HG02973 (cell line): ENCODE measurements around the gene SMARCC2.
"Not testable (repeated sequence)": the region's sequence is repeated elsewhere in the genome, so short reads cannot be mapped to it uniquely, and the experiment has no call there.

Source experiments
- ATAC-seq: cut with Tn5 transposase; IDR thresholded peaks from one replicate; pipeline ENCODE4 v1.9.1; 2021; ENCODE audit warnings: moderate library complexity; ENCODE audit not compliant: unreplicated experiment

The SMARCC2 gene

DNA sequence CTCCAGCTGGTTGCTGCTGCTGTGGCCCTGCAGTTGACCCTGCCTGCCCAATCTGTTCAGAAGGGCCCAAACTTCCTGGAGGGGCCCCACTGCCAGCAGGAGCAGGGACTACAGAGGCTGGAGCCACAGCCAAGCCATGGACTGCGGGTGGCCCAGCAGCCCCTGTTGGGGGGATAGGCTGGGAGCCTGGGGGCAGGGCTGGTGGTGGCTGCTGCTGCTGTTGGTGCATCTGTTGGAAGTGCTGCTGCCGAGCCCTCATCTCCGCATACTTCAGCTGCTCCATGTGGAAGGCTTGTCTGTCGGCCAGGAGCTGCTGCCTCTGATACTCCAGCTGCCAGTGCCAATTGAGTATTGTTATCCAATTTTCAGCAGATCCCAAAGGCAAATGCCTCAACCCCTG lies 23.9 kb downstream of the SMARCC2 start:
- no peak for ATAC-seq

DNA sequence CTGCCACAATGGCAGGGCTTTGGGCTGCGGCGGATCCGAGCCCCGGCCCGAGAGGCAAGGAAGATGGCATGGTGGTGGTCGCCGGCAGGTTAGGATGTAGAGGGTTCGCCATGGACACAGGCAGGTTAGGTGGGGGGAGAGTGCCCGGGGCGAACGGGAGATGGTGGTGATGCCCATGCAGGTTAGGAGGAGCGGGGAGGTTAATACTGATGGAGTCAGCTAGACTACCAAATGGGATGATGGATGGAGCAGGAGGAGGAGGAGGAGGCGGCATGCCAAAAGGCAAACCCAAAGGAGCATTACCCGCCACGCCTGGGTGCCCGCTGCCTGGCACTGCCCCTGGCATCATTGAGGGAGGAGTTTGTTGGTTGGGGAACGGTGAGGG lies 24.9 kb downstream of the SMARCC2 start:
- ATAC-seq = no peak

DNA sequence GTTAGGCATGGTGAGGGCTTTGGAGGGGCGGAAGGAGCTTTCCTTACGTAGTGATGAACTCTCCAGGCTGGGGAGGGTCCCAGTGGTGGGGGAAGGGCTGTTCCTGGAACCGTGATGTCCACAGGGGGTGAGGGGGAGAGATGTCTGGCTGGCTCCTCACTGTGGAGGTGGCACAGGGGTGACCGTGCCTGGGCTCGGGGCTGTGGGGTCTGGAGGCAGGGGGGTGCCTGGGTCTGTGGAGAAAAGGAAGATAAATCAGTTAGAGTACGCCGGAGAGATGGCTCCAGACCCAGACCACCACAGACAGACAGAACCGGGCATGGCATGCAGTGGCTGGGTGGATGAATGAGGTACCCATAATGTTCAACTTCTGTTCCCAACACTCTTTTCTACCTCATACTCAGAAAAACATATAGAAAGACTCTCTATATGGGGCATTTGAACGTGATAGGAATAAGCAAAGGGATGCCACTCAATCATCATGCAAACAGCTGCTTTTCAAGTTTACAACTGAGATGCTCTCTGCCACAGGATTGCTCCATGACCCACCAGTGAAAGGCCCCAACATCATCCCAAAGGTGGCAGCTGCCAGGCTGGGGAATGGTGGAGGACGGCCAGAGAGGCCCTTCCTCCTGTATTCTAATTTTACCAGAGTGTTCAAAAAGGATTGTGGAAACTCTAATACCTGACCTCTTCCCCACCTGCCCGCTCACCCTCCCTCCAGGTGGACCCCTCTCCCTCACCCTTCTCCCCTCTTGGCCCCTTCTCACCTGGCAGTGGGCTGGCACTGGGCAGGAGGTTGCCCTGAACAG lies 25.5 kb downstream of the SMARCC2 start:
- no peak for ATAC-seq

DNA sequence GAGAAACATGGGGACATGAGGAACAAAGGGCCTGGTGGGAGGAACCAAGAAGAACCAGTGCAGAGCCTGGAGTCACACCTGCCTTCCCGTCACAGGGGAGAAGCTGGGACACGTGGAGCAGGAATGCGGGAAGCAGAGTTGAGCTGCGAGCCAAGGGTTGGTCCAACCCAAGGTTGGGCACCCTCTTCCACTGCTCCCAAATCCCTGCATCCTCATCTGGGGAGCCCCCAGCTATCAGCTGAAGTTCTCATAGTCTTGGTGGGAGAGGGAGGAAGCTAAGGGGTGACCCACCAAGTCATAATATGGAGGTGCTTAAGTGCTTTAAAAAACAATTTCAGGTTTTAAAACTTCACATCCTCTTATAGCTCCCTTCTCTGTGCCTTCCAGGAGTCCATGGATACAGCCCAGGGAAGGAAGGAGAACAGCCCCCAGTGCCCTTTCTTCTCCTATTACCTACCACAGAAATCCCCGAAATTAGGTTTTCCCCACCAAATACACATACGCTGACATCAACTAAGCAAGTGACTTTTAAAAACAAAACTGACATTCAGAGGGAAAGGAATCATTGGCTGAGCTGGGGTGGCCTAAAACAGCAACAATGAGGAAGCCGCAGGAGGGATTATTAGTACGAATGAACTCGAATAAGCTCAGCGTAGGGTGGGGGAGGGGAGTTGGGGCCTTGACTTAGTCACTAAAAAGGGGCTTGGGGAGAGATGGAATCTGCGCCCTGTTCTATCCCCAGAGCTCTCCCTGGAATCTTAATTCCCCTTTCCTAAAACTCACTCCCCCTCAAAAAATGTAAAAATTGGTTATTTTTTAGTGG lies 26.6 kb downstream of the SMARCC2 start:
- no peak for ATAC-seq

DNA sequence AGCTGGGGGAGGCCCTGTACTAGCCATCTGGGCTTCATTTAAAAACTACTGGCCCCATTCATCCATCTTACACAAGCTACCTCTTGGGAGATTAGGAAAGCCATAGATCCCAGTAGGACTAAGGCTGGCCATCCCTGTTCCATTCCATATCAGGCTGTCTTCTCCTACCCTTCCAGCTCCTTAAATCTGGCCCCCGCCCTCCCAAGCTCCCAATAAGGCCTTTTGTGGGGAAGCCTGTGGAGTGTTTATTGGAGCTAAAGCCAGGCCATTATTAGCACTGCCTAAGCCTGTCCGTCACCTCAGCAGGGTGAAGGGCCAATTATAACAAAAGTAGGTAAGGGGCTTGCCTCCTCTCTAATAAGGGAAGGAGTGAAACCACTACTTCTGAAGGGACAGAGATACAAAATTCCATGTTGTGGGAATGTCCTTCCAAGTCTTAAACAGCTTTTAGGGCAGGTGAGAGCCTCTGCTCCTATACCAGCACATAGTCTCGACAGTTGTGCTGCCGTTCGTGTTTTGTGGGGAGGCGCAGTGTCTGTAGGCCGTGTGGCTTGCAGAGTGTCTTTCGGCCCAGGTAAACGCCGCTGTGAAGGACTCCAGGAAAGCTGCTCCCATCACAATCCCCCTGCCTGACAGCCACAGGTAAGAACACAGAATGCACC lies 27.5 kb downstream of the SMARCC2 start:
- ATAC-seq = no peak

DNA sequence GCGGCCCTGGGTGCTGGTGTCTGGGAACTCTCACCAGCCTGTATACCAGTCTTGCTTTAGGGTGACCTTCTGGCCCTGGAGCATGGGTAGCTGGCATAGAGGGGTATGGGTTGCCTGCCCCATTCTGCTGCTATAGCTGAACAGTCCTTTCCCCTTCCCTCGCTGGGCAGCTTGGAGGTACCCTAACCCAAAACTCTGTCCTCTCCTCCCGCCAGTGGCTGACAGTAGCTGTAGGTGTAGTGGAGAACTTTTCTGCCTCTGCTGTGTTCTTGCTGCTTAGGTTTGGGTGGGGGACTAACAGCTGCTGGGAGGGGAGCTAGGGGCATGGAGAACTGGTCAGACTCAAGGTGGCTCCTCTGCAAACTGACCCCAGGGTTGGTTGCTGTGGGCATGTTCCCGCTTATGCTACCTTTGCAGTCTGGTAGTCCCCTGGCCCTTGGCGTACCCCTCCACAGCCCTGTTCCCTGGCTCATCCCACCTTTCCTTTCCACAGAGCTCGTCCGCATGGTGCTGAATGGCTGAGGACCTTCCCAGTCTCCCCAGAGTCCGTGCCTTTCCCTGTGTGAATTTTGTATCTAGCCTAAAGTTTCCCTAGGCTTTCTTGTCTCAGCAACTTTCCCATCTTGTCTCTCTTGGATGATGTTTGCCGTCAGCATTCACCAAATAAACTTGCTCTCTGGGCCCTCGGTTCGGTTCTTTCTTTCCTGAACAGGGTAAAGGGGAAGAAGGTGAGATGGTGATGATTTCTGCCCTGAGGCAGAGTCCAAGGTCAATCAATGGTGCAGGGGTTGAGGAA lies 28.2 kb downstream of the SMARCC2 start:
- no peak for ATAC-seq

DNA sequence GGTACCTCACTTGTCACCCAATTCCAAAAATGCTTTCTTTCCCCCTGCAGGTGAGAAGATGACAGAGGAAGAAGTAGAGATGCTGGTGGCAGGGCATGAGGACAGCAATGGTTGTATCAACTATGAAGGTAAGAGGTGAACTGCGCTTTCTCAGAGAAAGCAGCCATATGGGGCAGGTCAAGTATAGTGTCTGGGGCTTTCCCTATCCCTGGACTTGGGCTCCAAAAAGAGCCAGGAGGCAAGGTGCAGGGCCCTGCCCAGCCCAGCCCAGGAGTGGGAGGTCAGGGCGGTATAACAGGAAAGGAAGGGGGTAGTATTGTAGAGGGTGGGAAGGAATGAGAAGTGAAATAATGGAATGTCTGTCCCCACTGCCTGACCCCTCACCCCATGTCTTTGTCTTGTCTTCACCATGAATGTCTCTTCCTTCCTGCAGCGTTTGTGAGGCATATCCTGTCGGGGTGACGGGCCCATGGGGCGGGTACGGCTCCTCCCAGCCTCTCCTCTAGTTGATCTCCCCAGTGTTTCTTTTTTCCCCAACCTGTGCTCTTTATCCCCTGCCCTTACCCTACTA lies 29.0 kb downstream of the SMARCC2 start:
- ATAC-seq = no peak

DNA sequence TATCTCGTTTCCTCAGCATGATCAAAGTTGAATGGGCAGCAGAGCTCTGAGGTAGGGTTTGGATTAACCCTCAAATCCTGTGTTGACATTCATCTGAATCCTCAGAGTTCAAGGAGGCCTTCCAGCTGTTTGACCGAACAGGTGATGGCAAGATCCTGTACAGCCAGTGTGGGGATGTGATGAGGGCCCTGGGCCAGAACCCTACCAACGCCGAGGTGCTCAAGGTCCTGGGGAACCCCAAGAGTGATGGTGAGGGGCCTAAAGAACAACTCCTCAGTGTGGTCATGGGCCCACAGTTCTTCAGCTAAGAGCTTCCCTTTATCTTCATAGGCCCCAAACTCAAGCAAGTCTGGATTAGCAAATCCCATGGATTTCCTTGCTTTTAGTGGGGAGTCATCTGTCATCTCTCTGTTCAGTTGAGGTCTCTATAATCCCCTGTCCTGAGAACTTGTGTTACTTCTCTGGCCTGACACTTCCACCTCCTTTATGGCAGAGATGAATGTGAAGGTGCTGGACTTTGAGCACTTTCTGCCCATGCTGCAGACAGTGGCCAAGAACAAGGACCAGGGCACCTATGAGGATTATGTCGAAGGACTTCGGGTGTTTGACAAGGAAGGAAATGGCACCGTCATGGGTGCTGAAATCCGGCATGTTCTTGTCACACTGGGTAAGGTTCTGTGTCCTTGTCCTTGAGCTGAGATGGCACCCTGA lies 29.6 kb downstream of the SMARCC2 start:
- no peak for ATAC-seq

DNA sequence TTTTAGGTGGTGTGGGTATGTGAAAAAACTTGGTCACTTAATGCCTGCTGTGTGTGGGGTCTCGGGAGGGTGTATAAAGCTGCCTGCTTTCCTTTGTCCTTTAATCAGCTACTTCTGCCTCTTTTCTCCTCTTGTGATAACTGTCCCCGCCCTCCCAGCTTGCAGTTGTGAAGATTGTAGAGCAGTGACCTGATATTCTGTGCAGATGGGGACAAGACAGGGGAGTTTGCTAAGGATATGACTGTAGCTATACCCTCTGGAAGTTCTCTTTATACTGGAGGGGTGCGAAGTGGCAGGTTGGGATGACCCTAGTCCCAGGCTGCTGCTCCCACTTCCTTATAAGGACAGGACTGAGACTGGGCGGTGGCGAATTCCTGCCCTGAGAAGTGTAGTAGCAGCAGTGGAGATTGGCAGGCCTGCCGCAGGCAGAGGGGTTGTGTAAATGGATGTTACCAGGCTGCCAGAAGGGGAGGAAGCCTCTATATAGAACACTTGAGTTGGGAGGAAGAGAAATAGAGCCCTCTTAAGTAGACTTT lies 30.3 kb downstream of the SMARCC2 start:
- no peak for ATAC-seq

DNA sequence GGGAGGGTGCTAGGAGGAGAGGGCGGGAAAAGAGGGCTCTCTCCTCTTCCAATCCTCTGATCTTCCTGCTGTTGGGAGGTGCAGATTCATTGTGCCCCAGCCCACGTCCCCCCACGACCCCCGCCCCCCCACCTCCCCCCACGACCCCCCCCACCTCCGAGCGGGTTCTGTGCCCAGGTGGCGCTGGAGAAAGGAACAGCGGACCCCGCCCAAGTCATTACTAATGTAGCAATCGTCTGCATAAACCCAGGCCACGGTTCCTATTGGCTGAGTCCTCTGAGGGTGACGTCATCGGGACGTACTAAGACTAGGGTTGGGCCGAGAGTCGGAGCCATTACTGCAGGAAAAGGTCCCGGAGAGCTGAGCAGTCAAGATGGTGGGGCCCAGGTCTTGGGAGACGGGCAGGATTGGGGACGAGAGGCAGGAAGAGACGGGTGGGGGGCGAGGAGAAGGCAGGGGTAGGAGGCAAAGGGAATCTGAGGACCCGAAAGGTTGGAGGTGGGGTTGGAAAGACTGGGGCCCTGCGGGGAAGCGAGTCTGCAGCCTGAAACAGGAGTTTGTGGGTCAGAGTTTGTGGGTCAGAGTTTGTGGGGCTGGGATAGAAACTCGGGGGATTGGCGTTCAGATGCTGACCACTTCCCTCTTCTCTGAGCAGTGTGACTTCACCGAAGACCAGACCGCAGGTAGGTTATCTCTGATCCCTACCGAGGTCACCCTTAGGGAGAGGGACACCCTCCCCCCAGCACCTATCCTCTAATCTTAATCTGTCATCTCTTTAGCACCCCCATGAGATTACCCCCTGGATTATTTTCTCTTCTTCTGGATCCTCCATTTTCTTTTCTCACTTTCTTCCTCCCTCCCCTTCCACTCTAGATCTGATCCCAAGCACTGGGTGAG lies 31.0 kb downstream of the SMARCC2 start, which contains the start of gene MYL6:
Gene MYL6 (plus strand): TSS at position 331 of the 897 bp plus-strand sequence. CDS start 43 bp downstream, at position 374.
- ATAC-seq = peak; percentile 73

DNA sequence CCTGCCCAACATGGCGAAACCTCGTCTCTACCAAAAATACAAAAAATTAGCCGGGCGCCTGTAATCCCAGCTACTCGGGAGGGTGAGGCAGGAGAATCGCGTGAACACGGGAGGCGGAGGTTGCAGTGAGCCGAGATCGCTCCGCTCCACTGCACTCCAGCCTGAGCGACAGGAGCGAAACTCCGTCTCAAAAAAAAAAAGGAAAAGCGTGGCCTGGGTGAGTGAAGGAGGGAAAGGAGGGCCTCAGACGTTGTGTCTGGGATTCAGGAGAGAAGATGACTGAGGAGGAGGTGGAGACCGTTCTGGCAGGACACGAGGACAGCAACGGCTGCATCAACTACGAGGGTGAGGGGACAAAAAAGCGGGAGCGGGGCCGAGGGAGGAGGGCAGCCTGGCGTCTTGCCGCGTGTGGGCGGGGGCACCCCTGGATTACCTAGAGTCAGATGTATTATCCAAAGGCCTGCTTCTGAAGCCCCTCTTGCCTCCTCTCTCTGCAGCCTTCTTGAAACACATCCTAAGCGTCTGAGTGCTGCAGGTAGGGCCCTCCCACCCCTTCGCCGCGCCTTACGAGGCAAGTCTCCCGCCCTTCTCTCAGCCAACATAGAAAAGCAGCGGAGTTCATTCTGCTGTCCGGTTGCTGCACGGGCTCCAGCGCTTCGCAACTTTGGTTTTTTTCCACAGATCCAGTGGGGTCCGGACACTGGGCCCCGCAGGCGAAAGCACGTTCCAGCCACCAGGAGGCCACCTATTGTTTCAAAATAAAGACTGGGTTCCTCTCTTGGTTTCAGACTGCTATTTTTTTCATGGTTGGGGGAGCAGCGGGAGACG lies 31.9 kb downstream of the SMARCC2 start:
- ATAC-seq = peak; percentile 35

DNA sequence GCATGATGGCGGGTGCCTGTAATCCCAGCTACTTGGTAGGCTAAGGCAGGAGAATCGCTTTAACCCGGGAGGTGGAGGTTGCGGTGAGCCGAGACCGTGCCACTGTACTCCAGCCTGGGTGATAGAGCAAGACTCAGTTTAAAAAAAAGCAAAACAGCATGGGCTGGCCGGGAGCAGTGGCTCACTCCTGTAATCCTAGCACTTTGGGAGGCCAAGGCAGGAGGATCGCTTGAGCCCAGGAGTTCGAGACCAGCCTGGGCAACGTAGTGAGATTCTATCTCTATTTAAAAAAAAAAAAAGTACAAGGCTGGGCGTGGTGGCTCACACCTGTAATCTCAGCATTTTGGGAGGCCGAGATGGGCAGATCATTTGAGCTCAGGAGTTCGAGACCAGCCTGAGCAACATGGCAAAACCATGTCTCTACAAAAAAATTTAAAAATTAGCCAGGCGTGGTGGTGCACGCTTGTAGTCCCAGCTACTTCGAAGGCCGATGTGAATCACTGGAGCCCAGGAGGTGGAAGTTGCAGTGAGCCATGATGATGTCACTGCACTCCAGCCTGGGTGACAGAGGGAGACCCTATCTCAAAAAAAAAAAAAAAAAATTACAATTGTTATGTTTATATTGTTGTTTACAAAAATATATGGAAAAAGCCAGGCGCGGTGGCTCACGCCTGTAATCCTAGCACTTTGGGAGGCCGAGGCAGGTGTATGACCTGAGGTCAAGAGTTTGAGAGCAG lies 32.7 kb downstream of the SMARCC2 start:
- ATAC-seq = not testable (repeated sequence)

DNA sequence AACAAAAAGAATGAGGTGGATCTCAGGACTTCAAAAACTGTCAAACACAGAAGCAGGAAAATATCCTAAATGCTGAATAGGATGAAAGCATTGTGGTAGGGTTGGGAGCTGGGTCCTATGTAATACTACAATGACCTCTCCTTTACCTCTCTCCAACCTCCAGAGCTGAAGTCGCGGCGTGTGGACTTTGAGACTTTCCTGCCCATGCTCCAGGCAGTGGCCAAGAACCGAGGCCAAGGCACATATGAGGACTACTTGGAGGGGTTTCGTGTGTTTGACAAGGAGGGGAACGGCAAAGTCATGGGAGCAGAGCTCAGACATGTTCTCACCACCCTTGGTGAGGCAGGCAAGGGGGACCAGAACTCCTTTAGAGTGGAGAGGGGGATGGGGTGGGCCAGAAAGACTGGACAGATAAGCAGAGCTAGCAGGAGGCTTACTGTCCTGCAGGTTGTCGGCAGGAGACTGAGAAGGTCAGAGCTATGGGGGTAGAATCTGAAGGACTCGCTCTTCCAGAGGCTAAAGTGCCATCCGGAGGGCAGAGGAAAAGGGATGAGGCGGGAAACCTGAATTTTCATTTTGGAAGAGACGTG lies 33.9 kb downstream of the SMARCC2 start:
- no peak for ATAC-seq

DNA sequence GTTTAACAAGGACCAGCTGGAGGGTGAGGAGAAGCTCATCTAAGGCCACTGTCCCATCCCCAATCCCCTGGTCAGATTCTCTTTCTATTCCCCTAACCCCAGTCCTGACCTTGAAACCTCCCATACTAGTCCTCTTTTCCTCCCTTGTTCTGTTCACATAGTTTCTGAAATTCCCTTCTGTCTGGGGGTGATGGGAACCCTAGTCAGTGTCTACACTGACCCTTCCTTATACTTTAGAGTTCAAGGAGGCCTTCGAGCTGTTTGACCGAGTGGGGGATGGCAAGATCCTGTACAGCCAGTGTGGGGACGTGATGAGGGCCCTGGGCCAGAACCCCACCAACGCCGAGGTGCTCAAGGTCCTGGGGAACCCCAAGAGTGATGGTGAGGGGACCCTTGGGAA lies 34.5 kb downstream of the SMARCC2 start:
- ATAC-seq = no peak

DNA sequence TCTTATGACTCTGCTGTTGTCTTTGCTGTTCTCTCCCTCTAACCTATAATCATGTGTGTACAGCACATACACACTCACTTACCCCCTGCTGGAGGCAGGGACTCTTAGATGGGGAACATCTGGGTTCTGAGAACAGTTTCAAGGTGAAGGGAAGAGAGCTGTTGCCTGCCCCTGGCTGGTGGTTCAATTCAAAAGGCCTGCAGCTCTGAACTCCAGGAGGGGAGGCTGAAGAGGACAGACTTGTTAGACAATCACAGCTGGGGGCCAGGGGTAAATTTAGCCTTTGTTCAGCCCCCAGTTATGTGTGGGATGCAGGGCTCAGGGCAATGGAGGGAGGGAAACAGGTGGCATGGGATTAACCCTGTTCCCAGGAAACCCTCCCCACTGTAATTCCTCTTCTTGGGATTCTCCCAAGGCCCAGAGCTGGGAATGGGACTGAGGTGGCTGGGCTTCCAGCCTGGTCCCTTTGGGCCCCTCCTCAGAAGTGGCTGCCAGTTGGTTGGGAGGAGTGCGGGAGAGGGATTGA lies 35.0 kb downstream of the SMARCC2 start:
- ATAC-seq = no peak

DNA sequence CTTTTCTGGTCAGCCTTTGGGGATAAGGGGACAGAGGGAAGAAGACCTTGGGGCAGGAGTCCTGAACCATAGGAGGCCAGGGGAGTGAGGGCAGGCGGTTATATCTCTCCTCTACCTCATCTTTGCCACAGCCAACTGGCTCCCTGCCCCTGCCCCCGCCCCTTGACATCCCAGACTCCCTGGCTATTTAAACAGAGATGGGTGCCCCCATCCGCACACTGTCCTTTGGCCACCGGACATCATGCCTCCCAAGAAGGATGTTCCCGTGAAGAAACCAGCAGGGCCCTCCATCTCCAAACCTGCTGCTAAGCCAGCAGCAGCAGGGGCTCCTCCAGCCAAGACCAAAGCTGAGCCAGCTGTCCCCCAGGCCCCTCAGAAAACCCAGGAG lies 35.6 kb downstream of the SMARCC2 start:
- ATAC-seq = no peak
